ENCODE data around the gene TPK1.

- TF ChIP-seq CTCF (IDR thresholded peaks at IDR 0.05; ENCODE audit: insufficient read depth, low read depth, low read length) (no peak), EZH2 (IDR thresholded peaks at IDR 0.05; ENCODE audit: insufficient read depth, low read length) (no peak)
Observed at GRCh38 chr7:144784441-144784840, 51.4 kb downstream of the TPK1 start.

All from astrocyte (in vitro differentiated cells and primary cell).